Activated T-cell treated with anti-CD3 and anti-CD28 coated beads for 48 hours (primary cell): ENCODE results near the gene PDE4B.
"Not testable (repeated sequence)": the region's sequence is repeated elsewhere in the genome, so short reads cannot be mapped to it uniquely, and the experiment has no call there.

ENCODE experiments used
- DNase-seq: peaks from one replicate; pipeline ENCODE4 v3.0.0-alpha.2; 2020; ENCODE audit warnings: low read depth

PDE4B gene

GRCh38 chr1:66057448-66057847, 264.8 kb downstream of the PDE4B start:
- DNase-seq, result not testable (repeated sequence)

- no peak for DNase-seq
These were observed 265.9 kb downstream of the PDE4B start for GRCh38 chr1:66058558-66058957.

- not testable (repeated sequence) for DNase-seq
These were observed 274.5 kb downstream of the PDE4B start for GRCh38 chr1:66067219-66067618.

GRCh38 chr1:66069976-66070876, 277.5 kb downstream of the PDE4B start:
- no peak for DNase-seq

GRCh38 chr1:66073388-66073787, 280.7 kb downstream of the PDE4B start:
- DNase-seq, result no peak

GRCh38 chr1:66074147-66074546, 281.5 kb downstream of the PDE4B start:
- DNase-seq, result no peak

- DNase-seq, result no peak
These were observed 285.7 kb downstream of the PDE4B start for GRCh38 chr1:66078412-66078811.

- DNase-seq, result no peak
These were observed 290.3 kb downstream of the PDE4B start for GRCh38 chr1:66083003-66083402.

GRCh38 chr1:66084442-66084841, 291.7 kb downstream of the PDE4B start:
- no peak for DNase-seq

- no peak for DNase-seq
These were observed 292.9 kb downstream of the PDE4B start for GRCh38 chr1:66085600-66085999.

- no peak for DNase-seq
These were observed 296.1 kb downstream of the PDE4B start for GRCh38 chr1:66088787-66089186.

GRCh38 chr1:66090859-66091457, 298.3 kb downstream of the PDE4B start:
- no peak for DNase-seq

- DNase-seq, result no peak
These were observed 302.5 kb downstream of the PDE4B start for GRCh38 chr1:66095190-66095589.

GRCh38 chr1:66100959-66101358, 308.3 kb downstream of the PDE4B start:
- DNase-seq, result not testable (repeated sequence)

GRCh38 chr1:66104076-66104475, 311.4 kb downstream of the PDE4B start:
- DNase-seq, result not testable (repeated sequence)

- DNase-seq, result no peak
These were observed 315.9 kb downstream of the PDE4B start for GRCh38 chr1:66108624-66109023.

GRCh38 chr1:66112744-66113400, 320.2 kb downstream of the PDE4B start:
- no peak for DNase-seq

- DNase-seq, result no peak
These were observed 326.5 kb downstream of the PDE4B start for GRCh38 chr1:66119148-66119547.

GRCh38 chr1:66124670-66125069, 332.0 kb downstream of the PDE4B start:
- no peak for DNase-seq

- DNase-seq, result not testable (repeated sequence)
These were observed 335.9 kb downstream of the PDE4B start for GRCh38 chr1:66128641-66129040.

GRCh38 chr1:66132324-66132723, 339.6 kb downstream of the PDE4B start:
- no peak for DNase-seq

GRCh38 chr1:66134004-66134403, 341.3 kb downstream of the PDE4B start:
- DNase-seq, result no peak

- DNase-seq, result no peak
These were observed 342.5 kb downstream of the PDE4B start for GRCh38 chr1:66135161-66135560.
